Duodenal mucosa (tissue), 2 donors: ENCODE measurements around the gene MAD1L1.

Experiments used
- H3K27ac ChIP-seq: one replicate; pipeline ENCODE4 v1.7.0; 2013; ENCODE audit warnings: low read depth, low read length
- H3K27me3 ChIP-seq, 2 donors: one replicate each; pipeline ENCODE4 v1.7.0; 2013; ENCODE audit warnings: low read length in 2 of 2, control low read depth in 1 of 2; ENCODE audit not compliant: insufficient read depth in 2 of 2, control insufficient read depth in 1 of 2
- H3K36me3 ChIP-seq, 2 donors: one replicate each; pipeline ENCODE4 v1.7.0; 2013; ENCODE audit warnings: low read length in 2 of 2, control low read depth in 1 of 2; ENCODE audit not compliant: insufficient read depth in 2 of 2, control insufficient read depth in 1 of 2
- H3K4me1 ChIP-seq, 2 donors: one replicate each; pipeline ENCODE4 v1.7.0; 2013; ENCODE audit warnings: low read length in 2 of 2, control low read depth in 1 of 2; ENCODE audit not compliant: insufficient read depth in 2 of 2, control insufficient read depth in 1 of 2
- H3K4me3 ChIP-seq, 2 donors: one replicate each; pipeline ENCODE4 v1.7.0; 2013; ENCODE audit warnings: low read length in 2 of 2, low read depth in 1 of 2
- H3K9ac ChIP-seq, 2 donors: one replicate each; pipeline ENCODE4 v1.7.0; 2013; ENCODE audit warnings: low read length in 2 of 2, low read depth in 1 of 2
- H3K9me3 ChIP-seq, 2 donors: one replicate each; pipeline ENCODE4 v1.7.0; 2013; ENCODE audit warnings: low read length in 2 of 2, control low read depth in 1 of 2; ENCODE audit not compliant: control insufficient read depth in 1 of 2

MAD1L1 gene

GRCh38 chr7:2149672-2150444 lies 82.9 kb downstream of the MAD1L1 start:
- H3K9ac ChIP-seq = no peak overlapping the region
- H3K27ac ChIP-seq = no peak overlapping the region
- no peaks in the 10 kb centered on the region for H3K9me3 ChIP-seq
- H3K27me3 ChIP-seq = no peaks in the 10 kb centered on the region
- H3K36me3 ChIP-seq = peaks cover 0 to 31% of the 10 kb centered on the region in 2 donors
- peaks cover 4 to 13% of the 10 kb centered on the region in 2 donors for H3K4me1 ChIP-seq
- H3K4me3 ChIP-seq = no peak overlapping the region

DNA sequence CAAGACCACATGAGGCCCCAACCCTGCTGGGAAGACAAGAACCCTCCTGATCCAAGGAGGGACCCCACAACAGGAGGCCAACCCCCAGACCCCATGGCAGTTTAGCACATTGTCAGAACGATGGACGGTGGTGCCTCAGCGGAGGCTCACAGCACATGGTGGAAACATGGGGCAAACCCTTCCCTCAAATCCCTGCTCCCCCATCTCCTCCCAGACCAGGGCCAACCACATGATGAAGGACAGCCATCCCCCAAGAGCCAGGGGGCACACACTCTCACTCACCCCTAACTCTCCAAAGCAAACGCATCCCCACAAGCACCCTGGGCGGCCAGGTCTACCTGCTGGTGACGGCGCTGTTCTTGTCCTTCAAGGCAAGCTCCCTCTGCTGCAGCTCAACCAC lies 83.9 kb downstream of the MAD1L1 start:
- Histone ChIP-seq H3K4me3 (no peak overlapping the region), H3K27ac (no peak overlapping the region), H3K9me3 (no peaks in the 10 kb centered on the region), H3K27me3 (no peaks in the 10 kb centered on the region), H3K9ac (no peak overlapping the region), H3K36me3 (peaks cover 0 to 38% of the 10 kb centered on the region in 2 donors), H3K4me1 (peaks cover 4 to 13% of the 10 kb centered on the region in 2 donors)

GRCh38 chr7:2148189-2148588 lies 84.6 kb downstream of the MAD1L1 start:
- H3K27me3 ChIP-seq = no peaks in the 10 kb centered on the region
- H3K4me3 ChIP-seq = no peak overlapping the region
- H3K9me3 ChIP-seq = no peaks in the 10 kb centered on the region
- no peak overlapping the region for H3K9ac ChIP-seq
- peaks cover 4 to 13% of the 10 kb centered on the region in 2 donors for H3K4me1 ChIP-seq
- peaks cover 0 to 42% of the 10 kb centered on the region in 2 donors for H3K36me3 ChIP-seq
- H3K27ac ChIP-seq = no peak overlapping the region

DNA sequence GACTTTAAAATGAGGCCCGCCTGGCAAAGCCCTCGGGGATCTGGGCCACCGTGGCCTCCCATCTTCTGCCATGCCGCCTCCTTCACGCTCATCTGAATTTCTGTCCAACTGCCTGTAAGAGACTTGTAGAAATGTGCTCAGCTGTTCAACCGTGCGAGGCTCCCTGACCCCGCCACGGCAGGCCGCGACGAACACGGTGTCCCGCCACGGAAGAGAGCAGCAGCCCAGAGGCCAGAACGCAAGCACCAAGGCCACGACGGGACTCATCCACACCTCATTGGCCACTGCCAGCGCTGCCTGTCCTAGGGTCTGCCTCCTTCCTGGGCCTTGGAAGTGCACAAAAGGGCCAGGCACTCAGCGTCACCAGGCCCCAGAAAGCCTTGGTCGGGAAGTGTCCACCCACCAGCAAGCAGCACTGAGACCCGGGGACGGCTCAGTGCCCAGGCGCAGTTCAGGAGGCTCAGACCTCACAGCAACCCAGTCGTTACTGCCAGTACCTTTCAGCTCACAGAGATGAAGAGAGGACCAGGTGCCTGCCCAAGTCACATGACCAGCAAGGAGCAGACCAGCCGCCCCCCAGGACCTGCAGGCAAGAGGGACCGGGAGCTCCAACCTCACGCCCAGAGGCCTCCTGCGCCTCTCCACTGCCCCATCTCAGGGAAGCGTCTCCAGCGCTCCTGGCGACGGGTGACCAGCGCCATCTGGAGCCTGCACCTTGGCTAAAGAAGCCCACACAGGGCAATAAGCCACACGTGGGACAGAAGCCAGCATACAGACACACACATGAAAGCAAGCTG lies 85.9 kb downstream of the MAD1L1 start:
- Histone ChIP-seq H3K27me3 (no peaks in the 10 kb centered on the region), H3K27ac (no peak overlapping the region), H3K9me3 (no peaks in the 10 kb centered on the region), H3K4me1 (peaks cover 4 to 13% of the 10 kb centered on the region in 2 donors), H3K4me3 (no peak overlapping the region), H3K36me3 (peaks cover 0 to 49% of the 10 kb centered on the region in 2 donors), H3K9ac (no peak overlapping the region)

- Histone ChIP-seq H3K4me3 (no peak overlapping the region), H3K27me3 (no peaks in the 10 kb centered on the region), H3K4me1 (peaks cover 4 to 13% of the 10 kb centered on the region in 2 donors), H3K9ac (no peak overlapping the region), H3K36me3 (peaks cover 0 to 49% of the 10 kb centered on the region in 2 donors), H3K27ac (no peak overlapping the region), H3K9me3 (no peaks in the 10 kb centered on the region)
Measured at GRCh38 chr7:2145835-2146580, 86.7 kb downstream of the MAD1L1 start.

DNA sequence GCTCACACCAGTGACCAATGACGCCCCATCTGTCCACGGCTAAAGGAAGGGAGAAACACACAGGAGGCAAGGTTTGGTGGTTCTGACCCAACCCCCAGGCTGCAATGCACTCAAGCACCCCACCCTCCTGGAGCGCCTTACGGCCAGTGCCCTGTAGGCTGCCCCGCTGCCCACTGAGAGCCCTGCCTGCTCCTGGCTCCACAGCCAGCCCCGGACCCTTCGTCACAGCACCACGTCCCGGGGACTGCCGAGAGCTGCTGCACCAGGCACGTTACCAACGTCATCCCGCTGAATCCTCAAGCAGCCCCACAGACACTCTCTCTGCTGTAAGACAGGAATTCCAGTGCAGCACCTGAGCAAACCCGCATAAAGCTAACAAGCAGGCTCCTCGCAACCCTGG lies 87.8 kb downstream of the MAD1L1 start:
- Histone ChIP-seq H3K27me3 (no peaks in the 10 kb centered on the region), H3K4me1 (peaks cover 3 to 10% of the 10 kb centered on the region in 2 donors), H3K9me3 (no peaks in the 10 kb centered on the region), H3K9ac (no peak overlapping the region), H3K4me3 (no peak overlapping the region), H3K27ac (no peak overlapping the region), H3K36me3 (peaks cover 0 to 49% of the 10 kb centered on the region in 2 donors)

- H3K27ac ChIP-seq = no peak overlapping the region
- no peaks in the 10 kb centered on the region for H3K9me3 ChIP-seq
- no peaks in the 10 kb centered on the region for H3K27me3 ChIP-seq
- no peak overlapping the region for H3K9ac ChIP-seq
- no peak overlapping the region for H3K4me3 ChIP-seq
- peaks cover 0 to 2% of the 10 kb centered on the region in 2 donors for H3K4me1 ChIP-seq
- peaks cover 0 to 48% of the 10 kb centered on the region in 2 donors for H3K36me3 ChIP-seq
Measured at GRCh38 chr7:2143981-2144595, 88.7 kb downstream of the MAD1L1 start.

GRCh38 chr7:2143450-2143849 lies 89.3 kb downstream of the MAD1L1 start:
- no peak overlapping the region for H3K27ac ChIP-seq
- no peaks in the 10 kb centered on the region for H3K27me3 ChIP-seq
- peaks cover 0 to 45% of the 10 kb centered on the region in 2 donors for H3K36me3 ChIP-seq
- H3K4me3 ChIP-seq = no peak overlapping the region
- no peaks in the 10 kb centered on the region for H3K4me1 ChIP-seq
- H3K9ac ChIP-seq = no peak overlapping the region
- no peaks in the 10 kb centered on the region for H3K9me3 ChIP-seq

GRCh38 chr7:2142386-2142785 lies 90.4 kb downstream of the MAD1L1 start:
- Histone ChIP-seq H3K4me3 (no peak overlapping the region), H3K9me3 (no peaks in the 10 kb centered on the region), H3K4me1 (no peaks in the 10 kb centered on the region), H3K27ac (no peak overlapping the region), H3K9ac (no peak overlapping the region), H3K27me3 (no peaks in the 10 kb centered on the region), H3K36me3 (peaks cover 0 to 40% of the 10 kb centered on the region in 2 donors)
